SK-N-MC (cell line): Measurements from ENCODE around the gene SGTA.

Experiments
- EZH2 ChIP-seq: fragments of 200-600 bp; sonication (generic); IDR thresholded peaks from one replicate; pipeline ENCODE4 v1.6.1; 2017; ENCODE audit warnings: antibody characterized with exemption
- FOXP2 ChIP-seq: optimal IDR thresholded peaks from 2 replicates; pipeline ENCODE3; 2011; ENCODE audit warnings: mild to moderate bottlenecking, moderate library complexity; ENCODE audit not compliant: insufficient read depth; ENCODE audit errors: extremely low read length, control extremely low read depth
- POLR2AphosphoS5 ChIP-seq: IDR thresholded peaks from 2 replicates; pipeline ENCODE4 v1.6.1; 2012; ENCODE audit warnings: mild to moderate bottlenecking, low read depth, low read length, borderline replicate concordance

DNA sequence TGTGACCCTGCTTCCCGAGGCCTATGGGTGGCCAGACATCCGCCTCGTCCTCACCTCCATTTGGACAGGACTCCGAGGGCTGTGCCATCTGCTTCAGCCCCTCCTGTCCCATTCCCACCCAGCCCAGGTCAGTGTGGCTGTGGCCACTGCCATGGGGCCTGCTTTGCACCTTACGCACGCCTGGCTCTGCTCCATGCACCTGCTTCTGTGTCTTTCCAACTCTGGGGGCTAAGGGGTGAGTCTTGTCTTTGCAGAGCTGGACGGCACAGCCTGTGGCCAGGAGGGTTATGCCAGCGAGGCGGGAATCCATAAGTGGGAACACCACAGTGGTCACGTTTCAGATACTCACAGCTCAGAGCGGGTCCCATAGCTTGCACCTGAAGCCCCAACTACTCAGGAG, 31.4 kb upstream of the SGTA start:
- TF ChIP-seq FOXP2 (no peak), EZH2 (no peak), POLR2AphosphoS5 (no peak)
